WERI-Rb-1 (cell line): ENCODE measurements around the gene BTBD19.
"Not testable (repeated sequence)": the region's sequence is repeated elsewhere in the genome, so short reads cannot be mapped to it uniquely, and the experiment has no call there.

Experiments used
- DNase-seq: peaks from one replicate; pipeline ENCODE4 v3.0.0-alpha.2; 2020
- H3K27ac ChIP-seq: fragments of 250-450 bp; sonication (Bioruptor Pico); 2 replicates; pipeline ENCODE4 v1.5.1; 2020; ENCODE audit warnings: mild to moderate bottlenecking, moderate library complexity
- H3K27me3 ChIP-seq: fragments of 250-450 bp; sonication (Bioruptor Pico); 2 replicates; pipeline ENCODE4 v1.5.1; 2021; ENCODE audit warnings: mild to moderate bottlenecking, low read depth, moderate library complexity; ENCODE audit not compliant: insufficient read depth, severe bottlenecking
- H3K36me3 ChIP-seq: fragments of 250-450 bp; sonication (Bioruptor Pico); 2 replicates; pipeline ENCODE4 v1.5.1; 2020; ENCODE audit warnings: mild to moderate bottlenecking, moderate library complexity
- H3K4me3 ChIP-seq: 2 replicates; pipeline ENCODE4 v1.5.1; 2011; ENCODE audit warnings: low read depth, mild to moderate bottlenecking, control low read depth, low read length
- H3K9me3 ChIP-seq: fragments of 250-450 bp; sonication (Bioruptor Pico); 2 replicates; pipeline ENCODE4 v1.5.1; 2021; ENCODE audit warnings: mild to moderate bottlenecking, moderate library complexity; ENCODE audit not compliant: severe bottlenecking
- CTCF ChIP-seq: IDR thresholded peaks from 2 replicates; pipeline ENCODE4 v1.5.1; 2011; ENCODE audit warnings: low read depth, mild to moderate bottlenecking, control low read depth, inconsistent platforms, low read length

The BTBD19 gene

GRCh38 chr1:44830900-44831304, 22.6 kb downstream of the BTBD19 start:
- Histone ChIP-seq H3K36me3 (no peaks in the 10 kb centered on the region), H3K9me3 (no peaks in the 10 kb centered on the region), H3K27ac (no peak overlapping the region), H3K4me3 (no peak overlapping the region), H3K27me3 (no peaks in the 10 kb centered on the region)
- TF ChIP-seq CTCF: peak; percentile 19; the same call in 1 of the 2 replicates
- DNase-seq: no peak

- Histone ChIP-seq H3K9me3 (no peaks in the 10 kb centered on the region), H3K27ac (no peak overlapping the region), H3K4me3 (no peak overlapping the region), H3K27me3 (no peaks in the 10 kb centered on the region), H3K36me3 (no peaks in the 10 kb centered on the region)
- DNase-seq: no peak
- no peak for TF ChIP-seq CTCF
Observed at GRCh38 chr1:44831516-44831915, 23.2 kb downstream of the BTBD19 start.

- H3K9me3 ChIP-seq: no peaks in the 10 kb centered on the region
- no peaks in the 10 kb centered on the region for H3K27me3 ChIP-seq
- no peak overlapping the region for H3K27ac ChIP-seq
- H3K4me3 ChIP-seq: no peak overlapping the region
- no peak for TF ChIP-seq CTCF
- no peaks in the 10 kb centered on the region for H3K36me3 ChIP-seq
- no peak for DNase-seq
Observed at GRCh38 chr1:44832056-44832705, 23.9 kb downstream of the BTBD19 start.

GRCh38 chr1:44834328-44834727, 26.0 kb downstream of the BTBD19 start:
- Histone ChIP-seq H3K27me3 (no peaks in the 10 kb centered on the region), H3K9me3 (no peaks in the 10 kb centered on the region)
- no peak for DNase-seq

GRCh38 chr1:44835738-44836675, 27.7 kb downstream of the BTBD19 start:
- no peak overlapping the region; the same call in 1 of the 2 replicates for H3K27ac ChIP-seq
- H3K36me3 ChIP-seq: no peaks in the 10 kb centered on the region
- H3K4me3 ChIP-seq: no peak overlapping the region
- H3K9me3 ChIP-seq: no peaks in the 10 kb centered on the region
- H3K27me3 ChIP-seq: no peaks in the 10 kb centered on the region
- DNase-seq: peak; percentile 93
- TF ChIP-seq CTCF: peak; percentile 89

More at GRCh38 chr1:44834328-44834727, 26.0 kb downstream of the BTBD19 start:
- Histone ChIP-seq H3K36me3 (no peaks in the 10 kb centered on the region), H3K27ac (no peak overlapping the region), H3K4me3 (no peak overlapping the region)
- no peak for TF ChIP-seq CTCF

GRCh38 chr1:44838294-44838693, 30.0 kb downstream of the BTBD19 start:
- H3K27me3 ChIP-seq, H3K27ac ChIP-seq, H3K36me3 ChIP-seq, H3K9me3 ChIP-seq, H3K4me3 ChIP-seq, DNase-seq: not testable (repeated sequence)
